GM12801 (cell line): ENCODE data around the gene DAB1.

Source experiments
- TF ChIP-seq, protein P1 (sequence below): IDR thresholded peaks from one replicate; pipeline ENCODE4 v1.5.1; 2011; ENCODE audit warnings: control low read depth; ENCODE audit not compliant: insufficient read length; ENCODE audit errors: extremely low read depth

Gene DAB1

GRCh38 chr1:57132993-57133622 lies 290.8 kb downstream of the DAB1 start:
- TF ChIP-seq, protein P1, sequence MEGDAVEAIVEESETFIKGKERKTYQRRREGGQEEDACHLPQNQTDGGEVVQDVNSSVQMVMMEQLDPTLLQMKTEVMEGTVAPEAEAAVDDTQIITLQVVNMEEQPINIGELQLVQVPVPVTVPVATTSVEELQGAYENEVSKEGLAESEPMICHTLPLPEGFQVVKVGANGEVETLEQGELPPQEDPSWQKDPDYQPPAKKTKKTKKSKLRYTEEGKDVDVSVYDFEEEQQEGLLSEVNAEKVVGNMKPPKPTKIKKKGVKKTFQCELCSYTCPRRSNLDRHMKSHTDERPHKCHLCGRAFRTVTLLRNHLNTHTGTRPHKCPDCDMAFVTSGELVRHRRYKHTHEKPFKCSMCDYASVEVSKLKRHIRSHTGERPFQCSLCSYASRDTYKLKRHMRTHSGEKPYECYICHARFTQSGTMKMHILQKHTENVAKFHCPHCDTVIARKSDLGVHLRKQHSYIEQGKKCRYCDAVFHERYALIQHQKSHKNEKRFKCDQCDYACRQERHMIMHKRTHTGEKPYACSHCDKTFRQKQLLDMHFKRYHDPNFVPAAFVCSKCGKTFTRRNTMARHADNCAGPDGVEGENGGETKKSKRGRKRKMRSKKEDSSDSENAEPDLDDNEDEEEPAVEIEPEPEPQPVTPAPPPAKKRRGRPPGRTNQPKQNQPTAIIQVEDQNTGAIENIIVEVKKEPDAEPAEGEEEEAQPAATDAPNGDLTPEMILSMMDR: no peak

DNA sequence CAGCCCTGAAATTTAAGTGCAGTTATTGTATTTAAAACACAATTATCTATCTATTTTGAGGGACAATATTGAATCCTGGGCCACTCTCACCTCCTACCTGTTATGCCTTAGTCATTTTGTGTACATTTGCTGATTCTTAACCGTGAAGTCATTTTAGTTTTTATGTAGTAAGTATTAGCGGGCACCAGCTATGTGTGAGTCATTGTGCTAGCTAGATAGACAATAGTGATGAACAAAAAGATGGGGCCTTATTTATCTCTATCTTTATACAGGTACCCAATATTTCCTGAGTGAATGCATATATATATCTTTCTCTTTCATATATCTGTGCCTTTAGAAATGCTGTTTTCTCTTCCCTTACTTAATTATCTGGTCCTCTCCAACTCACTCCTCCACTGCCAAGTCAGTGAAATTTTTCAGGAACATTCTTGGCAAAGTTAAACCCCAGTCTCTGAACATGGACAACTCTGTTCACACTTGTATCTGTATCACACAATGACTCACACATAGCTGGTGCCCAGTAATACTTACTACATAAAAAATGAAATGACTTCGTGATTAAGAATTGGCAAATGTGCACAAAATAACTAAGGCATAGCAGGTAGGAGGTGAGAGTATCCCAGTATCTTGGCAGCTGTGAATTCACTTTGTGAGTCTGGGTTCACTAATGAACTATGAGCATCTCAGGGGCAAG lies 292.0 kb downstream of the DAB1 start:
- TF ChIP-seq, protein P1: no peak

- TF ChIP-seq, protein P1: no peak
Observed at GRCh38 chr1:57131257-57131656, 292.6 kb downstream of the DAB1 start.

DNA sequence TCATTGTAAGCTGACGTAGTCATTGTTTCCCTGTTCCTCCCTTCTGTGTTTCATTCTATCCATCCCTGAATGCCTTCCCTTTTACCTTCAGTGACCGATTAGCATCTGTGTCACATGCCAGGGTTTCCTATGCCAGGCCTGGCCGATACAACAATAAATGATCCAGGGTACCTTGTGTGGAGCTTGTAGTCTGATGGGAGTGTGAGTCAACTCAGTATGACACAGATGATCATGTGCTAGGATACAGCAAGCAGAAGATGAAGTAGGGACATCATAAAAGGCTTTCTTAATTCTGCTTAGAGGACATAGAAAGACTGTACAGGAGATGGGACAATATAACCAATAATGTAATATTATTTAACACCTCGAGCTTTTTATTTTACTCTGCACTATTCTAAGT lies 294.0 kb downstream of the DAB1 start:
- TF ChIP-seq, protein P1: no peak

GRCh38 chr1:57127976-57128375 lies 295.9 kb downstream of the DAB1 start:
- TF ChIP-seq, protein P1: no peak

DNA sequence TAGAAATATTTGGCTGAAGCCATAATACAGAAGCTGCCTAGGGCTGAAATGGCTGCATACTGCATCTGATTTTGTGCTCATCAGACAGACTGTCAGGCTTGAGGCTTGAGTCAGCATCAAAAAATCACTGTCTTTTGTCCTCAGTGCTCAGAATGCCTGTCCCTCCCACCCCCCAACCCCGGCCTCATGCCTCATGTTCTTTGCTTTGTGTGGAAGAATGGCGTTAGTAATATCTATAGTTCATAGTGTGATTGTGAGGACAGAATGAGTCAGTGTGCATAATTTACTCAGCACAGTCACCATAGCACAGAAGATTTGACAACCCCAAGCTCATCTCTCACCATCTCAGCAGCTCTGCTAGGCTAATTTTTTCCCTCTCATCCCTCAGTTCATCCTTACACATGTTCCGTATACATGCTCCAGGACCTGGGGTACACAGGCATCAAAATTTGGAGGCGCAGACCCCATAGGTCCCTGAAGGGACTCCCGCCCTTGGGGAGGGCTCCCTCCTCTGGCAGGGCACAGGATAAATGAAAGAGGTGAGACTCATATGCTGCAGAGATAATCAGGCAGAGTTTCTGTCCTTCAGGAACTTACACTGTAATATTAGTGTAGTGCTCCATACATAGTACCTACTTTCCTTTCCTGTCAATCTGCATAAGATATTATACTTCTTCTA lies 299.0 kb downstream of the DAB1 start:
- TF ChIP-seq, protein P1: no peak

- TF ChIP-seq, protein P1: no peak
Observed at GRCh38 chr1:57124170-57124569, 299.7 kb downstream of the DAB1 start.
